ENCODE results near the gene RNASE3. TPM values are rescaled to one million over a fixed set of nuclear protein-coding genes. Genes with fewer than 3 reads are reported as not detected.
"Not testable (repeated sequence)": the region's sequence is repeated elsewhere in the genome, so short reads cannot be mapped to it uniquely, and the experiment has no call there.

RNASE3 gene
- total RNA-seq, 1 donor from 2014 or later, result not detected

- no peak for DNase-seq
- Mint-ChIP-seq H3K36me3 (ENCODE audit: low read depth) (no peaks in the 10 kb centered on the region), H3K9me3 (no peaks in the 10 kb centered on the region), H3K4me3 (no peak overlapping the region), H3K4me1 (no peaks in the 10 kb centered on the region), H3K27me3 (peaks cover 24% of the 10 kb centered on the region), H3K27ac (no peak overlapping the region)
- CTCF ChIA-PET, result no interaction called here
- no peak for TF ChIP-seq CTCF (IDR thresholded peaks at IDR 0.05)
- intact Hi-C loops (cut with micrococcal nuclease), result no loop called here
- ATAC-seq (ENCODE audit: low read depth), result no peak
- POLR2A ChIA-PET, result no interaction called here
Measured at GRCh38 chr14:20904393-20905029, 13.3 kb downstream of the RNASE3 start.

- TF ChIP-seq CTCF (IDR thresholded peaks at IDR 0.05), result no peak
- ChIA-PET CTCF (no interaction called here), POLR2A (no interaction called here)
- Mint-ChIP-seq H3K4me1 (no peaks in the 10 kb centered on the region), H3K9me3 (no peaks in the 10 kb centered on the region), H3K36me3 (ENCODE audit: low read depth) (no peaks in the 10 kb centered on the region), H3K4me3 (no peak overlapping the region), H3K27ac (no peak overlapping the region), H3K27me3 (peaks cover 27% of the 10 kb centered on the region)
- ATAC-seq (ENCODE audit: low read depth) (no peak), DNase-seq (no peak)
- intact Hi-C loops (cut with micrococcal nuclease), result no loop called here
Measured at GRCh38 chr14:20905676-20906075, 14.5 kb downstream of the RNASE3 start.

GRCh38 chr14:20907214-20907613 is 16.0 kb downstream of the RNASE3 start:
- H3K36me3 Mint-ChIP-seq (ENCODE audit: low read depth), result no peaks in the 10 kb centered on the region
- H3K4me3 Mint-ChIP-seq, result no peak overlapping the region
- DNase-seq (no peak), ATAC-seq (ENCODE audit: low read depth) (no peak)
- no peak overlapping the region for H3K27ac Mint-ChIP-seq
- no peaks in the 10 kb centered on the region for H3K4me1 Mint-ChIP-seq
- peaks cover 31% of the 10 kb centered on the region for H3K27me3 Mint-ChIP-seq
- TF ChIP-seq CTCF (IDR thresholded peaks at IDR 0.05), result no peak
- ChIA-PET POLR2A (no interaction called here), CTCF (no interaction called here)
- intact Hi-C loops (cut with micrococcal nuclease), result no loop called here
- no peaks in the 10 kb centered on the region for H3K9me3 Mint-ChIP-seq

GRCh38 chr14:20910822-20911221 is 19.6 kb downstream of the RNASE3 start:
- H3K27me3 Mint-ChIP-seq, result peaks cover 24% of the 10 kb centered on the region
- POLR2A ChIA-PET; intact Hi-C loops (cut with micrococcal nuclease); DNase-seq; H3K36me3 Mint-ChIP-seq (ENCODE audit: low read depth); CTCF ChIA-PET; H3K4me1 Mint-ChIP-seq; H3K27ac Mint-ChIP-seq; ATAC-seq (ENCODE audit: low read depth); H3K9me3 Mint-ChIP-seq; H3K4me3 Mint-ChIP-seq: not testable (repeated sequence)

GRCh38 chr14:20919038-20919756 is 28.0 kb downstream of the RNASE3 start:
- H3K36me3 Mint-ChIP-seq (ENCODE audit: low read depth); H3K27ac Mint-ChIP-seq; H3K4me3 Mint-ChIP-seq; intact Hi-C loops (cut with micrococcal nuclease); CTCF ChIA-PET; H3K9me3 Mint-ChIP-seq; H3K4me1 Mint-ChIP-seq; DNase-seq; POLR2A ChIA-PET; ATAC-seq (ENCODE audit: low read depth): not testable (repeated sequence)
- peaks cover 25% of the 10 kb centered on the region for H3K27me3 Mint-ChIP-seq

GRCh38 chr14:20923766-20924297 is 32.6 kb downstream of the RNASE3 start:
- POLR2A ChIA-PET; H3K36me3 Mint-ChIP-seq (ENCODE audit: low read depth); DNase-seq; H3K27ac Mint-ChIP-seq; H3K4me3 Mint-ChIP-seq; H3K4me1 Mint-ChIP-seq; CTCF ChIA-PET; intact Hi-C loops (cut with micrococcal nuclease); ATAC-seq (ENCODE audit: low read depth): not testable (repeated sequence)
- peaks cover 15% of the 10 kb centered on the region for H3K9me3 Mint-ChIP-seq
- peaks cover 30% of the 10 kb centered on the region for H3K27me3 Mint-ChIP-seq
